ENCODE measurements around the gene DYNLT5.

- TF ChIP-seq, protein P1, sequence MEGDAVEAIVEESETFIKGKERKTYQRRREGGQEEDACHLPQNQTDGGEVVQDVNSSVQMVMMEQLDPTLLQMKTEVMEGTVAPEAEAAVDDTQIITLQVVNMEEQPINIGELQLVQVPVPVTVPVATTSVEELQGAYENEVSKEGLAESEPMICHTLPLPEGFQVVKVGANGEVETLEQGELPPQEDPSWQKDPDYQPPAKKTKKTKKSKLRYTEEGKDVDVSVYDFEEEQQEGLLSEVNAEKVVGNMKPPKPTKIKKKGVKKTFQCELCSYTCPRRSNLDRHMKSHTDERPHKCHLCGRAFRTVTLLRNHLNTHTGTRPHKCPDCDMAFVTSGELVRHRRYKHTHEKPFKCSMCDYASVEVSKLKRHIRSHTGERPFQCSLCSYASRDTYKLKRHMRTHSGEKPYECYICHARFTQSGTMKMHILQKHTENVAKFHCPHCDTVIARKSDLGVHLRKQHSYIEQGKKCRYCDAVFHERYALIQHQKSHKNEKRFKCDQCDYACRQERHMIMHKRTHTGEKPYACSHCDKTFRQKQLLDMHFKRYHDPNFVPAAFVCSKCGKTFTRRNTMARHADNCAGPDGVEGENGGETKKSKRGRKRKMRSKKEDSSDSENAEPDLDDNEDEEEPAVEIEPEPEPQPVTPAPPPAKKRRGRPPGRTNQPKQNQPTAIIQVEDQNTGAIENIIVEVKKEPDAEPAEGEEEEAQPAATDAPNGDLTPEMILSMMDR (optimal IDR thresholded peaks at IDR 0.05 in 1 of 3, IDR thresholded peaks at IDR 0.05 in 1 of 3, conservative IDR thresholded peaks at IDR 0.05 in 1 of 3; ENCODE audit: extremely low read depth in 1 of 3, insufficient read depth in 2 of 3, low read length in 3 of 3), result peak; percentile 73 to 97 (median 95)
- TF ChIP-seq EZH2 (IDR thresholded peaks at IDR 0.05; ENCODE audit: low read length), result no peak
Observed at GRCh38 chr1:66725885-66726665, 26.2 kb upstream of the DYNLT5 start.

All from keratinocyte (primary cell).